Astrocyte (in vitro differentiated cells and primary cell): ENCODE data around the gene ALG6.

ENCODE experiments used
- EZH2 ChIP-seq: IDR thresholded peaks from 2 replicates; pipeline ENCODE4 v1.6.1; 2012; ENCODE audit warnings: mild to moderate bottlenecking, low read length, inconsistent platforms; ENCODE audit not compliant: insufficient read depth
- TF ChIP-seq, protein P1 (sequence below): IDR thresholded peaks from 2 replicates; pipeline ENCODE4 v1.5.1; 2011; ENCODE audit warnings: low read depth, mild to moderate bottlenecking, inconsistent platforms, low read length, moderate library complexity; ENCODE audit not compliant: insufficient read depth

DNA sequence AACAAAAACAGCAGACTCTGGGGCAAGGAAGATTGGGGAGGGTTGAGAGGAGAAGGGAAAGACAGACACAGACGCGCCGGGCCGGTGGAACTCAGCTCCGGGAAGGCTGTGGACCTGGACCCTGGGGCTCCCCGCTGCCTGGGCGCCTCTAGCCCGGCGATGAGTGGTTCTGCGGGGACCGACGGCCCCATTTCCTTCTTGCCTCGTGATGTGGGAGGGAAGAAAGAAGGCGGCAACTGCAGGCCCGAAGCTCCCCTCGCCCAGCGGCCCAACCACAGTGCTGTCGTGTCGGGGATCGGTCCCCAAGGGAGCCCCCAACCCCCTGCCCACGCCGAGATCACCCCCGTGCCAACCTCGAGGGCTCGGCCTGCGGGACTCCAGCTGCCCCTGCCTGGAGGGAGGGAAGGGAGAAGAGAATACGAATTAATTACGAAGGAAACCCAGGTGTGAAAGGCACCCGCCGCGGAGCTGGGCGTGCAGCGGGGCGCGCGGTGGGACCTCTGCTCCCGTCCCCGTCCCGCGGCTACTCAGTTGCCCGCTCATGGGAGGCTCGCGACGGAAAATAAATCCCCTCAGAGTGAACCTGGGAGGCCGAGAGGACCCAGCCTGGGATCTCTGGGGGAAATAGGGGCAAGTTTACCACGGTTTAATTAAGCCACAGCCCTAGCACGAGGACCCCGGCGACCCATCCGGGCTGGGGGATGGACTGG lies 37.7 kb upstream of the ALG6 start:
- TF ChIP-seq, protein P1, sequence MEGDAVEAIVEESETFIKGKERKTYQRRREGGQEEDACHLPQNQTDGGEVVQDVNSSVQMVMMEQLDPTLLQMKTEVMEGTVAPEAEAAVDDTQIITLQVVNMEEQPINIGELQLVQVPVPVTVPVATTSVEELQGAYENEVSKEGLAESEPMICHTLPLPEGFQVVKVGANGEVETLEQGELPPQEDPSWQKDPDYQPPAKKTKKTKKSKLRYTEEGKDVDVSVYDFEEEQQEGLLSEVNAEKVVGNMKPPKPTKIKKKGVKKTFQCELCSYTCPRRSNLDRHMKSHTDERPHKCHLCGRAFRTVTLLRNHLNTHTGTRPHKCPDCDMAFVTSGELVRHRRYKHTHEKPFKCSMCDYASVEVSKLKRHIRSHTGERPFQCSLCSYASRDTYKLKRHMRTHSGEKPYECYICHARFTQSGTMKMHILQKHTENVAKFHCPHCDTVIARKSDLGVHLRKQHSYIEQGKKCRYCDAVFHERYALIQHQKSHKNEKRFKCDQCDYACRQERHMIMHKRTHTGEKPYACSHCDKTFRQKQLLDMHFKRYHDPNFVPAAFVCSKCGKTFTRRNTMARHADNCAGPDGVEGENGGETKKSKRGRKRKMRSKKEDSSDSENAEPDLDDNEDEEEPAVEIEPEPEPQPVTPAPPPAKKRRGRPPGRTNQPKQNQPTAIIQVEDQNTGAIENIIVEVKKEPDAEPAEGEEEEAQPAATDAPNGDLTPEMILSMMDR: no peak
- TF ChIP-seq EZH2: peak; percentile 77
